NCI-H69 (cell line): ENCODE measurements around the gene S100A3.
"Not testable (repeated sequence)": the region's sequence is repeated elsewhere in the genome, so short reads cannot be mapped to it uniquely, and the experiment has no call there.

ENCODE experiments used
- DNase-seq: peaks from one replicate; lab custom pipeline; 2025; lab: John Stamatoyannopoulos, UW

Gene S100A3

GRCh38 chr1:153548722-153549688 lies at the start of gene S100A3:
S100A3 (minus strand) TSS chr1:153549258; CDS start chr1:153548485, 773 bp downstream.
- DNase-seq = peak; percentile 67

- peak; percentile 96 for DNase-seq
These were observed 49.5 kb upstream of the S100A3 start for GRCh38 chr1:153598309-153599172.

- DNase-seq = no peak
These were observed 48.1 kb upstream of the S100A3 start for GRCh38 chr1:153597206-153597605.

GRCh38 chr1:153592748-153593147 lies 43.7 kb upstream of the S100A3 start:
- DNase-seq = peak; percentile 34

GRCh38 chr1:153588482-153588881 lies 39.4 kb upstream of the S100A3 start:
- DNase-seq = no peak

GRCh38 chr1:153588033-153588432 lies 39.0 kb upstream of the S100A3 start:
- DNase-seq = not testable (repeated sequence)

- peak; percentile 14 for DNase-seq
These were observed 38.3 kb upstream of the S100A3 start for GRCh38 chr1:153587314-153587713.

- DNase-seq = no peak
These were observed 37.3 kb upstream of the S100A3 start for GRCh38 chr1:153586347-153586746.

- DNase-seq = no peak
These were observed 35.9 kb upstream of the S100A3 start for GRCh38 chr1:153585006-153585405.

- no peak for DNase-seq
These were observed 34.9 kb upstream of the S100A3 start for GRCh38 chr1:153583976-153584375.

- DNase-seq = not testable (repeated sequence)
These were observed 34.5 kb upstream of the S100A3 start for GRCh38 chr1:153583514-153583913.

- not testable (repeated sequence) for DNase-seq
These were observed 33.8 kb upstream of the S100A3 start for GRCh38 chr1:153582836-153583235.

GRCh38 chr1:153578936-153579335 lies 29.9 kb upstream of the S100A3 start:
- no peak for DNase-seq

GRCh38 chr1:153578490-153578889 lies 29.4 kb upstream of the S100A3 start:
- DNase-seq = no peak

GRCh38 chr1:153577624-153578051 lies 28.6 kb upstream of the S100A3 start:
- DNase-seq = peak; percentile 46

- no peak for DNase-seq
These were observed 28.1 kb upstream of the S100A3 start for GRCh38 chr1:153577138-153577537.

- not testable (repeated sequence) for DNase-seq
These were observed 26.4 kb upstream of the S100A3 start for GRCh38 chr1:153575497-153575896.

GRCh38 chr1:153575081-153575491 lies 26.0 kb upstream of the S100A3 start:
- not testable (repeated sequence) for DNase-seq

GRCh38 chr1:153573351-153573750 lies 24.3 kb upstream of the S100A3 start:
- DNase-seq = no peak

- DNase-seq = peak; percentile 88
These were observed 23.5 kb upstream of the S100A3 start for GRCh38 chr1:153572569-153573015.

GRCh38 chr1:153571706-153572105 lies 22.6 kb upstream of the S100A3 start:
- DNase-seq = no peak

GRCh38 chr1:153570874-153571273 lies 21.8 kb upstream of the S100A3 start:
- peak; percentile 24 for DNase-seq
